Hepatocyte (in vitro differentiated cells): Measurements from ENCODE around the gene ABR. TPM values are rescaled to one million over a fixed set of nuclear protein-coding genes. Genes with fewer than 3 reads are reported as not detected.
A peak's percentile ranks its signal among the peaks of the same experiment; 100 is the strongest.

ENCODE experiments used
- DNase-seq: peaks from one replicate; pipeline ENCODE4 v3.0.0-alpha.2; 2016; ENCODE audit warnings: low spot score
- H2AFZ ChIP-seq: fragments of 200-600 bp; sonication (generic); 2 replicates; pipeline ENCODE4 v1.6.0; 2016; ENCODE audit warnings: antibody characterized with exemption, mild to moderate bottlenecking
- H3K27ac ChIP-seq: fragments of 200-600 bp; sonication (generic); 2 replicates; pipeline ENCODE4 v1.5.1; 2016; ENCODE audit warnings: mild to moderate bottlenecking
- H3K27me3 ChIP-seq: fragments of 200-600 bp; sonication (generic); 2 replicates; pipeline ENCODE4 v1.6.1; 2016
- H3K36me3 ChIP-seq: fragments of 200-600 bp; sonication (generic); replicated peaks from 2 replicates; pipeline ENCODE4 v1.5.1; 2016; ENCODE audit warnings: low read depth; ENCODE audit not compliant: insufficient read depth
- H3K4me1 ChIP-seq: fragments of 200-600 bp; sonication (generic); 2 replicates; pipeline ENCODE4 v1.5.1; 2016; ENCODE audit warnings: mild to moderate bottlenecking, moderate library complexity; ENCODE audit not compliant: insufficient read depth
- H3K4me2 ChIP-seq: fragments of 200-600 bp; sonication (generic); 2 replicates; pipeline ENCODE4 v1.6.0; 2016
- H3K4me3 ChIP-seq: fragments of 200-600 bp; sonication (generic); 2 replicates; pipeline ENCODE4 v1.5.1; 2016; ENCODE audit warnings: mild to moderate bottlenecking
- H3K79me2 ChIP-seq: fragments of 200-600 bp; sonication (generic); 2 replicates; pipeline ENCODE4 v1.6.0; 2017; ENCODE audit warnings: mild to moderate bottlenecking
- H3K9me2 ChIP-seq: fragments of 200-600 bp; sonication (generic); replicated peaks from 2 replicates; pipeline ENCODE4 v1.6.0; 2017; ENCODE audit warnings: mild to moderate bottlenecking; ENCODE audit not compliant: insufficient read depth
- H3K9me3 ChIP-seq: fragments of 200-600 bp; sonication (generic); 2 replicates; pipeline ENCODE4 v1.5.1; 2016; ENCODE audit warnings: low read depth, mild to moderate bottlenecking
- H4K20me1 ChIP-seq: fragments of 200-600 bp; sonication (generic); 2 replicates; pipeline ENCODE4 v1.6.0; 2016; ENCODE audit warnings: mild to moderate bottlenecking; ENCODE audit not compliant: insufficient read depth, poor library complexity, severe bottlenecking
- EZH2 ChIP-seq: fragments of 200-600 bp; sonication (generic); IDR thresholded peaks from 2 replicates; pipeline ENCODE4 v1.6.1; 2016; ENCODE audit warnings: antibody characterized with exemption, mild to moderate bottlenecking, borderline replicate concordance
- EZH2phosphoT487 ChIP-seq: fragments of 200-600 bp; sonication (generic); IDR thresholded peaks from one replicate; pipeline ENCODE4 v1.6.1; 2018; ENCODE audit warnings: antibody characterized with exemption, mild to moderate bottlenecking, low read depth, moderate library complexity; ENCODE audit not compliant: unreplicated experiment, severe bottlenecking
- WGBS: methylation state at CpG from one replicate; pipeline ENCODE4 v1.1.6; 2016; ENCODE audit warnings: low lambda C conversion rate; ENCODE audit errors: missing lambda C conversion rate; 5-methylcytosine and 5-hydroxymethylcytosine counted together
- polyA plus RNA-seq: library from polyadenylated mRNA; unstranded; fragments of >200 nt; fragmentation: Nextera tagmentation; extraction: Ambion mirVana; gene quantifications from 2 replicates; pipeline ENCODE4 v1.2.1, GENCODE V29; 2016
- total RNA-seq: library from RNA; depleted of rRNA; stranded (reverse); fragments of >200 nt; gene quantifications from 2 replicates; pipeline ENCODE4 v1.2.3, GENCODE V29; 2014
- TF ChIP-seq, protein P1 (sequence below): fragments of 200-600 bp; sonication (generic); IDR thresholded peaks from 2 replicates; pipeline ENCODE4 v1.5.1; 2016; ENCODE audit warnings: antibody characterized with exemption, mild to moderate bottlenecking; ENCODE audit not compliant: poor library complexity

ABR gene
- total and polyA plus RNA-seq, 2 experiments from 2014 or later, result 26.8 to 51.5 TPM

DNA sequence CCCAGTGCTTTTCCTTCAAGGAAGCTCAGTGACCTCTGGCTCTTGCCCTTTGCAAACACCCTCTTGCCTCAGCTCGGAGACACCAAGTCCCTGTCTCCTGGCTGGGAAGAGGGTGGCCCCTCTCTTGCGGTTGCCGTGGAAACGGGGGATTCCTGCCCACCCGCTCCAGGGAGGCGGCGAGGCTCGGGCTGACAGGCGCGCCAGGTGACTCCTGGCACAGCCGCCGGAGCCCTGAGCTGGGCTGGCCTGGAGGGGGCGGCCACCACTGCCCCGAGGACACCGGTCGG lies 71.4 kb downstream of the ABR start:
- no peaks in the 10 kb centered on the region for H3K9me2 ChIP-seq
- peak overlapping the region; percentile 96 for H3K4me3 ChIP-seq
- H3K9me3 ChIP-seq, result no peaks in the 10 kb centered on the region
- H3K4me2 ChIP-seq, result peak overlapping the region; percentile 96
- peaks cover 51% of the 10 kb centered on the region for H3K79me2 ChIP-seq
- no peak for DNase-seq
- no peaks in the 10 kb centered on the region for H3K36me3 ChIP-seq
- 6% methylated on average over 14 of the region's 16 CpGs for WGBS
- H3K27me3 ChIP-seq, result no peaks in the 10 kb centered on the region
- peaks cover 31% of the 10 kb centered on the region for H3K4me1 ChIP-seq
- H2AFZ ChIP-seq, result peak overlapping the region; percentile 94
- H4K20me1 ChIP-seq, result peaks cover 10% of the 10 kb centered on the region
- TF ChIP-seq EZH2 (no peak), EZH2phosphoT487 (no peak)
- TF ChIP-seq, protein P1, sequence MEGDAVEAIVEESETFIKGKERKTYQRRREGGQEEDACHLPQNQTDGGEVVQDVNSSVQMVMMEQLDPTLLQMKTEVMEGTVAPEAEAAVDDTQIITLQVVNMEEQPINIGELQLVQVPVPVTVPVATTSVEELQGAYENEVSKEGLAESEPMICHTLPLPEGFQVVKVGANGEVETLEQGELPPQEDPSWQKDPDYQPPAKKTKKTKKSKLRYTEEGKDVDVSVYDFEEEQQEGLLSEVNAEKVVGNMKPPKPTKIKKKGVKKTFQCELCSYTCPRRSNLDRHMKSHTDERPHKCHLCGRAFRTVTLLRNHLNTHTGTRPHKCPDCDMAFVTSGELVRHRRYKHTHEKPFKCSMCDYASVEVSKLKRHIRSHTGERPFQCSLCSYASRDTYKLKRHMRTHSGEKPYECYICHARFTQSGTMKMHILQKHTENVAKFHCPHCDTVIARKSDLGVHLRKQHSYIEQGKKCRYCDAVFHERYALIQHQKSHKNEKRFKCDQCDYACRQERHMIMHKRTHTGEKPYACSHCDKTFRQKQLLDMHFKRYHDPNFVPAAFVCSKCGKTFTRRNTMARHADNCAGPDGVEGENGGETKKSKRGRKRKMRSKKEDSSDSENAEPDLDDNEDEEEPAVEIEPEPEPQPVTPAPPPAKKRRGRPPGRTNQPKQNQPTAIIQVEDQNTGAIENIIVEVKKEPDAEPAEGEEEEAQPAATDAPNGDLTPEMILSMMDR, result no peak
- peak overlapping the region; percentile 95 for H3K27ac ChIP-seq

- Histone ChIP-seq H3K4me1 (peaks cover 31% of the 10 kb centered on the region), H3K79me2 (peaks cover 52% of the 10 kb centered on the region)
- no peak for DNase-seq
Measured at GRCh38 chr17:1107777-1108477, 71.9 kb downstream of the ABR start.

GRCh38 chr17:1107083-1107776 lies 72.6 kb downstream of the ABR start:
- Histone ChIP-seq H3K4me2 (peak overlapping the region; percentile 96), H3K79me2 (peaks cover 54% of the 10 kb centered on the region), H3K27me3 (no peaks in the 10 kb centered on the region), H3K9me2 (no peaks in the 10 kb centered on the region), H2AFZ (no peak overlapping the region), H4K20me1 (peaks cover 10% of the 10 kb centered on the region), H3K9me3 (no peaks in the 10 kb centered on the region), H3K4me1 (peaks cover 31% of the 10 kb centered on the region), H3K27ac (no peak overlapping the region), H3K4me3 (no peak overlapping the region), H3K36me3 (no peaks in the 10 kb centered on the region)
- TF ChIP-seq EZH2phosphoT487 (no peak), EZH2 (no peak)
- TF ChIP-seq, protein P1, result no peak
- WGBS, result 95% methylated on average over 20 of the region's 20 CpGs
- no peak for DNase-seq

More at GRCh38 chr17:1107777-1108477, 71.9 kb downstream of the ABR start:
- WGBS, result 68% methylated on average over 24 of the region's 24 CpGs
- peaks cover 10% of the 10 kb centered on the region for H4K20me1 ChIP-seq
- H3K4me2 ChIP-seq, result peak overlapping the region; percentile 96
- no peak overlapping the region for H2AFZ ChIP-seq
- no peaks in the 10 kb centered on the region for H3K27me3 ChIP-seq
- no peaks in the 10 kb centered on the region for H3K36me3 ChIP-seq
- peak overlapping the region; percentile 96 for H3K4me3 ChIP-seq
- H3K27ac ChIP-seq, result peak overlapping the region; percentile 95
- no peaks in the 10 kb centered on the region for H3K9me2 ChIP-seq
- H3K9me3 ChIP-seq, result no peaks in the 10 kb centered on the region
- TF ChIP-seq EZH2 (no peak), EZH2phosphoT487 (no peak)
- TF ChIP-seq, protein P1, result no peak
